ENCODE measurements around the gene BRD2. TPM values are rescaled to one million over a fixed set of nuclear protein-coding genes. Genes with fewer than 3 reads are reported as not detected.

Gene BRD2
- polyA plus RNA-seq, 6 donors from 2014 or later, result 26.9 to 148 (median 48.5) TPM

DNA sequence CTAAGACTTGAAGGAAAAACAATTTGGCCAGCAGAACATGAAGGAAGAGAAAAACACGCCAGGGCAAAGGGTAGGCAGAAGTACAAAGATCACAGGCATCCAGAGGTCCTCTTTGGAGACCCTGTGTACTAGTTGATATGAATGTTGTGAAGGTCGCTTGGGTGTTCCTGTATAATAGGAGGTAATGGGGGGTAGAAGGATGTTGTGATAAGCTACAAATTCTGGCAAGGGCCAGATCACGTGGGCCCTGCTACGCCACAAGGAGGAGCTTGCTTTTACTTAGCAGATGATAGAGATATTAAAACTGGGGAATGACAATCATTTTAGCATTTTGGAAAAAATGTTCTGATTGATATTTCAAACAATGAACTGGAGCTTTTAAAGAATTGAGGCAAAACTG, 14.6 kb upstream of the BRD2 start:
- Mint-ChIP-seq H3K27ac (peak overlapping the region; percentile 98 to 99 (median 99)), H3K27me3 (no peaks in the 10 kb centered on the region), H3K4me3 (peak overlapping the region; percentile 97 to 100 (median 99)), H3K36me3 (peaks cover 16 to 28% of the 10 kb centered on the region in 2 donors), H3K4me1 (peaks cover 74 to 85% (median 76%) of the 10 kb centered on the region in 3 donors), H3K9me3 (no peaks in the 10 kb centered on the region)
- DNase-seq (no peak), ATAC-seq (ENCODE audit: low read depth in 2 of 2) (no peak)

DNA sequence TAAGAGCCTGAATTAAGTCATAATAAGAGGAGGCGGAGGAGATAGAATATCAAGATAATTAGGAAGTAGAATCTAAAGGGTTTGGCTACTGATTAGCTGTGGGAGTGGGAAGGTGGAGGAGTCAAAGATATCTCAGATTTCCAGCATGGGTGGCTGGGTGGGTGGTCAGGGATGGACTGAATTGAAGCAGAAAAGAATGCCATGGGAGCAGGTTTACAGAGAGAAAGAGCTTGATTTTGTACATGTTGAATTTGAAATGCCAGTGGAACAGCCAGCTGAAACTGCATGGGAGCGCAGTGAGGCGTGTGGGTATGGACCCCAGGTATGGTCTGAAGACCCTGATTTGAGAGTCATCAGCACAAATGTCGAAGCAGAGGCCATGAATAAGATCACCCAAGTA, 14.1 kb upstream of the BRD2 start:
- ATAC-seq (ENCODE audit: low read depth in 2 of 2), result no peak
- H3K36me3 Mint-ChIP-seq, result peaks cover 11 to 23% of the 10 kb centered on the region in 2 donors
- no peaks in the 10 kb centered on the region for H3K27me3 Mint-ChIP-seq
- H3K4me3 Mint-ChIP-seq, result peak overlapping the region; percentile 19 to 100 (median 98)
- DNase-seq, result no peak
- H3K27ac Mint-ChIP-seq, result peak overlapping the region in 5 of 6 donors; percentile 98 to 99 (median 99)
- peaks cover 69 to 80% (median 71%) of the 10 kb centered on the region in 3 donors for H3K4me1 Mint-ChIP-seq
- no peaks in the 10 kb centered on the region for H3K9me3 Mint-ChIP-seq

DNA sequence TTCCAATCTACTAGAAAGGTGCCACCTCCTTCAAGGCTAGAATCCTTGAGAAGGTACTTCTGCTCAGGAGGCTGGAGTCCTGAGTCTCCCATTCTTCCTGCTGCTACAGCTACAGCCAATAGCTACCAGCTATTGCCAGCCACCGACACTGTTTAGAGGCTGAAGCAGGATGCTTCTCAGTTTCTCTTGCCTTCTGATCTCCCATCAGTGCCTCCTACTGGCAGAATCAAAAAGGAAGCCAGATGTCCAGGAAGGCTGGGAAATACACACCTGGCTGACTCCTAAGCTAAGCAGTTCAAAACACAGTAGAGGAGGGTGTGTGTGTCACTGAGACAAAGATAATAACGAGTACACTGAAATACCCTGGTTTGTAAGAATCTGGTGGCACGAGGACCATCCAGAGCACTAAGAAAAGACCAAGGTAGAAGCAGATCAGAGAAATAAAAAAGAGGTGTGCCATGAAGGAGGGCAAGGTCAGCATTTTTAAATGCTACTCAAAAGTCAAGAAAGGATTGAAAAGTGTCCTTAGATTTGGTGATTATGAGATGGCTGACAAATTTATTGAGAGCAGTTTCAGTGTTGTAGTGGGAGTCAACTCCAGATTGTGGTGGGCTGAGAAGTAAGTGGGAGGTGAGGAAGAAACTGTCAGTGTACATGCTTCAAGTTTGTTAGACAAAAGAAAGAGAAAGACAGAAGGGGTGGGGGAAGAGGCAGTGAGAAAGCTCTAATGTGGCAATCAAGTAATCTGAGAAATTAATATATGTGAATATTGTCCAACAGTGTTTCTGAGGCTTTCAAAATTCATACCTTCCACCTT, 13.2 kb upstream of the BRD2 start:
- H3K9me3 Mint-ChIP-seq, result no peaks in the 10 kb centered on the region
- H3K36me3 Mint-ChIP-seq, result peaks cover 10 to 13% of the 10 kb centered on the region in 2 donors
- DNase-seq (no peak), ATAC-seq (ENCODE audit: low read depth in 2 of 2) (no peak)
- peak overlapping the region; percentile 6 to 79 (median 68) for H3K4me3 Mint-ChIP-seq
- H3K27ac Mint-ChIP-seq, result peak overlapping the region; percentile 26 to 98 (median 85)
- no peaks in the 10 kb centered on the region for H3K27me3 Mint-ChIP-seq
- H3K4me1 Mint-ChIP-seq, result peaks cover 60 to 71% (median 62%) of the 10 kb centered on the region in 3 donors

DNA sequence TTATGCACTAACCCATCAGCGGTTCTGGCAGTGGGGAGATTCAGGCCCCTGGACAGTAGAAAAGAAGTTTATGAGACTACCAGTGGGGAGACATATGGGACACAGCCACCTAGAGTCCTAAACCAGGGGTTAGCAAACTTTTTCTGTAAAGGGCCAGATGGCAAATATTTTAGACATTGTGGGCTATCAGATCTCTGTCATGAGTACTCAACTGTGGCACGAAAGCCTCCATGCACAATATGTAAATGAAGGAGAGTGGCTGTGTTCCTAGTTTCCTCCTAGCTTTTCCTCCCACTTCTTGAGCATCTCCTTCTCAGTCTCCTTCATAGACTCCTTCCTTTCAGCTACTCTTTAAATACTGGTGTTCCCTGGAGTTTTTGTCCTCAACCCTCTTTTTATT, 12.2 kb upstream of the BRD2 start:
- ATAC-seq (ENCODE audit: low read depth in 2 of 2) (no peak), DNase-seq (no peak)
- peak overlapping the region in 5 of 6 donors; percentile 31 to 98 (median 84) for H3K27ac Mint-ChIP-seq

DNA sequence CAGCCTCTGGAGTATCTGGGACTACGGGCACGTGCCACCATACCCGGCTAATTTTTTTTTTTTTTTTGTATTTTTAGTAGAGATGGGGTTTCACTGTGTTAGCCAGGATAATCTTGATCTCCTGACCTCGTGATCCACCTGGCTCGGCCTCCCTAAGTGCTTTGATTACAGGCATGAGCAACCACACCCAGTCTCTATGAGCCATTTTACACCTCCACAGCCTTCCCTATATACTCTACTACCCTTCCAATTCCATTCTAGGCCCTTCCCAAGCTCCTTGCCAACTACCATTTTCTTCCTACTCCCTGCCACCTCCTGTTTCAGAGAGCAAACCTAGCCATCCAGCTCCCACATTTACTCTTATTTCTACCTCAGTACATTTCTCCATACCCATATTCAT, 7.8 kb upstream of the BRD2 start:
- Mint-ChIP-seq H3K36me3 (peaks cover 5 to 8% of the 10 kb centered on the region in 2 donors), H3K9me3 (no peaks in the 10 kb centered on the region), H3K4me1 (peaks cover 50 to 60% (median 53%) of the 10 kb centered on the region in 3 donors), H3K4me3 (peak overlapping the region in 1 of 8 donors; percentile 30), H3K27me3 (no peaks in the 10 kb centered on the region), H3K27ac (peak overlapping the region in 3 of 6 donors; percentile 0 to 80 (median 4))
- DNase-seq, result no peak
- no peak for ATAC-seq (ENCODE audit: low read depth in 2 of 2)

More for the DNA sequence above, 12.2 kb upstream of the BRD2 start:
- peaks cover 56 to 67% (median 56%) of the 10 kb centered on the region in 3 donors for H3K4me1 Mint-ChIP-seq
- peak overlapping the region in 6 of 8 donors; percentile 6 to 79 (median 73) for H3K4me3 Mint-ChIP-seq
- no peaks in the 10 kb centered on the region for H3K9me3 Mint-ChIP-seq
- H3K36me3 Mint-ChIP-seq, result peaks cover 5 to 8% of the 10 kb centered on the region in 2 donors
- no peaks in the 10 kb centered on the region for H3K27me3 Mint-ChIP-seq

DNA sequence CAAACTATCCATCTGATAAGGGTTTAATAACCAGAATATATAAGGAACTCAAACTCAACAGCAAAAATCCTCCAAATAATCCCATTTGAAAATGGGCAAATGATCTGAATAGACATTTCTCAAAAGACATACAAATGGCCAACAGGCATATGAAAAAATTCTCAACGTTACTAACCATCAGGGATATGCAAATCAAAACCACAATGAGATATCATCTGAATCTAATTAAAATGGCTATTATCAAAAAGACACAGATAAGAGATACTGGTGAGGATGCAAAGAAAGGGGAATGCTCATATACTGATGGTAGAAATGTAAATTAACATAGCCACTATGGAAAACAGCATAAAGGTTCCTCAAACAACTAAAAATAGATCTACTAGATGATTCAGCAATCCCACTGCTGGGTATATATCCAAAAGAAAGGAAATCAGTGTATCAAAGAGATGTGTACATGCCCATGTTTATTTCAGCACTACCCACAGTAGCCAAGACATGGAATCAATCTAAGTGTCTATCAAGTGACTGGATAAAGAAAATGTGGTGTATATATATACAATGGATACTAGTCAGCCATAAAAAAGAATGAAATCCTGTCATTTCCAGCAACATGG, 6.1 kb upstream of the BRD2 start:
- ATAC-seq (ENCODE audit: low read depth in 2 of 2), result no peak
- Mint-ChIP-seq H3K27me3 (no peaks in the 10 kb centered on the region), H3K27ac (peak overlapping the region in 3 of 6 donors; percentile 30 to 86 (median 37)), H3K36me3 (peaks cover 5 to 8% of the 10 kb centered on the region in 2 donors), H3K4me1 (peaks cover 51 to 60% (median 55%) of the 10 kb centered on the region in 3 donors), H3K4me3 (peak overlapping the region in 1 of 8 donors; percentile 3), H3K9me3 (no peaks in the 10 kb centered on the region)
- DNase-seq, result no peak

DNA sequence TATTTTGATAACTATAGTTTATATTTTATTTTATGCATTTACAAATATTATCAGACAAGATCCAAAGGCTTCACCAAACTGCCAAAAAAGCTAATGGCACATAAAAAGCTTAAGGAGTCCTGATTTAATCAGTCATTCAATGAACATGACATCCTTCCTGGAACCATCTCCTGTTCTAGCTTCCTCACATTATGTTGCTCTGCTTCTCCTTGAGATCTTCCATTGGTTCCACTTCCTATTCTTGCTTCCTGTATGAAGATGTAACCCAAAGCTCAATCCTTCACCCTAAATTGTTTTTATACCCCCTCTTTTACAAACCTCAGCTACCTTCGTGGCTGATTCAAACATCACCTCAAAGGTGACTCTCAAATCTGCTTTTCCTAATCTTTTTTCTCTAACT, 4.5 kb upstream of the BRD2 start:
- ATAC-seq (ENCODE audit: low read depth in 2 of 2) (no peak), DNase-seq (no peak)
- Mint-ChIP-seq H3K4me3 (peak overlapping the region in 2 of 8 donors; percentile 24 to 54), H3K9me3 (no peaks in the 10 kb centered on the region), H3K27me3 (no peaks in the 10 kb centered on the region), H3K27ac (peak overlapping the region in 2 of 6 donors; percentile 10 to 25), H3K4me1 (peaks cover 50 to 61% (median 53%) of the 10 kb centered on the region in 3 donors), H3K36me3 (peaks cover 0 to 5% of the 10 kb centered on the region in 2 donors)

DNA sequence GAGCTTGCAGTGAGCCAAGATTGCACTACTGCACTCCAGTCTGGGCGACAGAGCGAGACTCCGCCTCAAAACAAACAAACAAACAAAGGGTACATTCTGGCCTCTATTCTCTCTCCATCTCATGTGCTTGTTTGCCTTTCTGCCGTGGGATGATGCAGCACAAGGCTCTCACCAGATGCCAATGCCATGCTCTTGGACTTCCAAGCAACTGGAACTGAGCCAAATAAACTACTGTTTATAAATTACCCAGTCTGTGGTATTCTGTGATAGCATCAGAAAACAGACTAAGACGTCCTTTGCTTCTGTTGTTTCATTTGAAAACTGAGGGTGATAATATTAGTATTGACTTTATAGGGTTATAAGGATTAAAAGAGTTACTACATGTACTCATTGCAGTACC, 3.6 kb upstream of the BRD2 start:
- peaks cover 54 to 66% (median 57%) of the 10 kb centered on the region in 3 donors for H3K4me1 Mint-ChIP-seq
- no peaks in the 10 kb centered on the region for H3K27me3 Mint-ChIP-seq
- DNase-seq (no peak), ATAC-seq (ENCODE audit: low read depth in 2 of 2) (no peak)
- H3K4me3 Mint-ChIP-seq, result peak overlapping the region in 3 of 8 donors; percentile 17 to 100 (median 25)
- H3K9me3 Mint-ChIP-seq, result no peaks in the 10 kb centered on the region
- H3K27ac Mint-ChIP-seq, result peak overlapping the region in 2 of 6 donors; percentile 31 to 46
- H3K36me3 Mint-ChIP-seq, result peaks cover 0 to 1% of the 10 kb centered on the region in 2 donors

DNA sequence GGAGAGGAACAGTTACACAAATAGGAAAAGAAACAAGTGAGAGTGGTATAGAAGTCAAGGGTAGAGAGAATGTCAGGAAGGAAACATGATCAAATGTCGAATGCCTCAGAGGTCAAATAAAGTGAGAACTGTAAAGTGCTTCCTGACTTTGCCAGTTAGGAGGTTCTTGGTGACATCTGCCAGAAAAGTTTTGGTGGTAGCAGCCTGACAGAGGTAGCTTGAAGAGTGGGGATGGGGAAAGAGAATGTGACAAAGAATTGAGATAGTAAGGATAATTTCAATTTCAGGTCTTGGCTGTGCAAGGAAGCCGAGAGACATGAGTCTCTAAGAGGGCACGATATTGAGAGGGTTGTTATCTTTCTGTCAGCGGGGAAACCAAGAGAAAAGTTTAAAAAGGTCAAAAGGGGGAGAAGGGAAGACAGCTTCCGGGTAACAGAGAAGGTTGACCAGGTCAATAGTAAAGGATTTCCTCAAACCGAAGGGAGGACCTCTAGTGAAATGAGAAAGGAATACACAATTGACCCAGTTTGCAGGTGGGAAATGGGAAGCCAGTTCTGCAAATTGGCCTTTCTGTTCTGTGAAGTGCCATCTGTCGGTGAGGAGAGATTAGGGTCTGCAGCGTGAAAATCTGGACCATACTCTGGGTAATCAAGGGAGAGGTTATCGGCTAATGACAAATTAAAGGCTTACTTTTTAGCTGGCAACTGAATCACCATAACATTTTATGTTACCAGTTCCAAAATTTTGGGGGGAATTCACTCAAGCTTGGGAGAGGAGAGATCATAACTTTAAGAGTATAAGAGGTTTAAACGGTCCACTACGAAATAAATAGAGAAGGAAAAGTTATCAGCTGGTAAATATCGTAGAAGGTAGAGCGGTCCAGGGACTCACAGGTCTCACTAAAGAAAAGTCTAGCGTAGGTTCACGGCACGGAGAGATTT, 973 bp upstream of the BRD2 start:
- peak overlapping the region; percentile 95 to 100 (median 98) for H3K27ac Mint-ChIP-seq
- peak overlapping the region; percentile 93 to 100 (median 97) for H3K4me3 Mint-ChIP-seq
- ATAC-seq (ENCODE audit: low read depth in 2 of 2) (no peak), DNase-seq (peak; percentile 55)
- H3K27me3 Mint-ChIP-seq, result no peaks in the 10 kb centered on the region
- peaks cover 0 to 12% of the 10 kb centered on the region in 2 donors for H3K36me3 Mint-ChIP-seq
- H3K9me3 Mint-ChIP-seq, result no peaks in the 10 kb centered on the region
- peaks cover 46 to 60% (median 52%) of the 10 kb centered on the region in 3 donors for H3K4me1 Mint-ChIP-seq

DNA sequence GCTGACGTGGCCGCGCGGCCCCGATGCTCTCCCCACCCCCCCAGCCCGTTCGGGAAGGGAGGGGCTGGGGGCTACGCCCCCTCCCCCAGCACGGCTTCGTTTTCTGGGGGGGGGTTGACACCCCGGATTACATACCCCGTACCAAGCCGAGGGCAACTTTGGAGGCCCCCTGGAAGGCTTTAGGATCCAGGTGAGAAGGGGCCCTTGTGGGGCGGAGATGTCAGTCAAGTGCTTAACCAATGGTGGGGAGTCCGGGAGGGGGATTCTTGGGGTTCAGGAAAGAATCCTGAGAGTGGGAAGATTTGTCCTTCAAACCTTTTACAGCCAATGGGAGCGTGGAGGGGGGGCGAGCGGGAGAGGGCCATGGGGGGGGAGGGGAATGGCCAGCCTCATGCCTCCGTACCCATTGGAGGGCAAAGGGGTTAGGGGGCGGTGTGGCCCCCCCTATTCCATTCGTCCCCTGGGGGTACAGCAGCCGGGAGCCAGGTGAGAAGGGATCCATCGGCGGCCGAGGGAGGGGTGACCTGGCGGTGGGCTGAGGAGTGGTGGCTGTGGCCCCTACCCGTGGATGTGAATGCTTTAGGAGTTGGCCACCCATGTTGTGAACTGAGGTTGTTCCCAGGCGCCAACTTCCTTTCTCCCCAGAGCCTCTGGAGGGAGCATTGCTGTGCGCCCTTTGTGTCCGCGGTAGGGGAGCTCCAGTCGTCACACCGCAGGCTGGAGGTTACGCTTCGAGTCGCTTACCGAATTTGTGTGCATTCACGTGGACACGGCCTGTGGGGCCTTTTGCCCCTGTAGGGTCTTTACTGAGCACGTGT, 682 bp downstream of the BRD2 start:
- DNase-seq, result peak; percentile 45

DNA sequence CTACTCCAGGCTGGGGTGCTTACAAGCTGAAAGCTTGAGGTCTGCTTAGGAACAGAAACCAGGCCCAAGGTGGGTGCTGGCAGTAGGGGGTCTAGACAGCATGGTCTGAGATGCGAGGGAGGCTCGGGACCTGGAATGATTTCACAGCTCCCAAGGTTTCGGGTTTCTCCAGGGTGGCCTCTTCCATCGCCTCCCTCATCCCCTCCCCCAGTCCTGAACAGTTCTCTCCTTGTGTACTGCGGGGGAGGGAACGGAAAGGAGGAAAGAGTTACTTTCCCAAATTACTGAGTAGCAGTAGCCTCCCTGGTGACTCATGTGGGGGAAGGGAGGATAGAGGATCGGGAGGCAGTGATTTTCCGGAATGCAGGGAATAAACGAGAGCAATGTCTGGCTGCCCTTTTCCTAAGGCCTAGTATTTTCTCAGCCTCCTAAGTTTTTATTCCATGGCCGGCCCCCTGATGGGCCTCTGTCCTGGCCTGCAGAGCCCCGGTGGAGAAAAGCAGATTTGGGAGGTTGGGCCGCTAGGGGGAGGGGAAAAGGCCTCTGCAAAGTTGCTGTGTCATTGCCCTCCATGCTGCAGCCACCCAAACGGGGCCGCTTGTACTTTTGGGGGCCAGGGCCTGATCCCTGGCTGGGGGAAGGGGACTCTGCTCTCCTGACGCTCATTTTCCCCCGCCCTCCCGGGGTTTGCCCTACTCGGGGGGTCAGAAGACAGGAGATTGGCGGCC, 1.5 kb downstream of the BRD2 start:
- no peaks in the 10 kb centered on the region for H3K9me3 Mint-ChIP-seq
- ATAC-seq (ENCODE audit: low read depth in 2 of 2) (no peak), DNase-seq (peak; percentile 73)
- H3K27ac Mint-ChIP-seq, result peak overlapping the region; percentile 98 to 100 (median 99)
- no peaks in the 10 kb centered on the region for H3K27me3 Mint-ChIP-seq
- H3K4me1 Mint-ChIP-seq, result peaks cover 56 to 63% (median 59%) of the 10 kb centered on the region in 3 donors
- H3K4me3 Mint-ChIP-seq, result peak overlapping the region; percentile 93 to 100 (median 97)
- peaks cover 14 to 29% of the 10 kb centered on the region in 2 donors for H3K36me3 Mint-ChIP-seq

More for the DNA sequence above, 682 bp downstream of the BRD2 start:
- H3K27ac Mint-ChIP-seq, result peak overlapping the region; percentile 98 to 100 (median 99)
- peaks cover 14 to 28% of the 10 kb centered on the region in 2 donors for H3K36me3 Mint-ChIP-seq
- no peak for ATAC-seq (ENCODE audit: low read depth in 2 of 2)
- H3K27me3 Mint-ChIP-seq, result no peaks in the 10 kb centered on the region
- peaks cover 55 to 58% (median 58%) of the 10 kb centered on the region in 3 donors for H3K4me1 Mint-ChIP-seq
- H3K4me3 Mint-ChIP-seq, result peak overlapping the region; percentile 93 to 100 (median 97)
- no peaks in the 10 kb centered on the region for H3K9me3 Mint-ChIP-seq
